ENCODE data around the gene ZNF407.

Gene ZNF407

GRCh38 chr18:75111760-75112159 lies 514.1 kb downstream of the ZNF407 start:
- H3K9ac ChIP-seq = no peak overlapping the region
- H3K9me3 ChIP-seq (replicated peaks in 1 of 11) = peaks cover 0 to 9% (median 0%) of the 10 kb centered on the region in 11 experiments; a peak in 5 of 22 replicates
- H3K27ac ChIP-seq = no peak overlapping the region
- no peaks in the 10 kb centered on the region; a peak in 1 of 20 replicates for H3K4me1 ChIP-seq
- H3K27me3 ChIP-seq = no peaks in the 10 kb centered on the region
- H3K36me3 ChIP-seq = no peaks in the 10 kb centered on the region
- no peak overlapping the region for H3K4me2 ChIP-seq
- H4K20me1 ChIP-seq = no peaks in the 10 kb centered on the region
- H3K4me3 ChIP-seq = no peak overlapping the region
- TF ChIP-seq Cebpa-rat (IDR thresholded peaks at IDR 0.05) = no peak

- no peak overlapping the region for H3K4me3 ChIP-seq
- H3K27me3 ChIP-seq = no peaks in the 10 kb centered on the region
- no peak overlapping the region for H3K9ac ChIP-seq
- H3K4me2 ChIP-seq = no peak overlapping the region
- no peak overlapping the region for H3K27ac ChIP-seq
- no peak for TF ChIP-seq Cebpa-rat (IDR thresholded peaks at IDR 0.05)
- no peaks in the 10 kb centered on the region for H3K36me3 ChIP-seq
- no peaks in the 10 kb centered on the region for H4K20me1 ChIP-seq
- no peaks in the 10 kb centered on the region; a peak in 1 of 20 replicates for H3K4me1 ChIP-seq
- H3K9me3 ChIP-seq (replicated peaks in 1 of 11) = peaks cover 0 to 9% (median 0%) of the 10 kb centered on the region in 11 experiments; a peak in 5 of 22 replicates
Measured at GRCh38 chr18:75112186-75113096, 514.8 kb downstream of the ZNF407 start.

- no peaks in the 10 kb centered on the region for H4K20me1 ChIP-seq
- H3K4me2 ChIP-seq = no peak overlapping the region
- no peak overlapping the region for H3K27ac ChIP-seq
- no peak for TF ChIP-seq Cebpa-rat (IDR thresholded peaks at IDR 0.05)
- no peak overlapping the region for H3K4me3 ChIP-seq
- no peak overlapping the region for H3K9ac ChIP-seq
- H3K27me3 ChIP-seq = no peaks in the 10 kb centered on the region
- no peaks in the 10 kb centered on the region; a peak in 1 of 20 replicates for H3K4me1 ChIP-seq
- peaks cover 0 to 9% (median 0%) of the 10 kb centered on the region in 11 experiments; a peak in 5 of 22 replicates for H3K9me3 ChIP-seq (replicated peaks in 1 of 11)
- H3K36me3 ChIP-seq = no peaks in the 10 kb centered on the region
Measured at GRCh38 chr18:75113455-75113854, 515.8 kb downstream of the ZNF407 start.

GRCh38 chr18:75114231-75114764 lies 516.6 kb downstream of the ZNF407 start:
- no peak overlapping the region for H3K4me2 ChIP-seq
- no peak overlapping the region for H3K9ac ChIP-seq
- no peaks in the 10 kb centered on the region; a peak in 1 of 20 replicates for H3K4me1 ChIP-seq
- no peaks in the 10 kb centered on the region for H4K20me1 ChIP-seq
- no peaks in the 10 kb centered on the region for H3K27me3 ChIP-seq
- H3K36me3 ChIP-seq = no peaks in the 10 kb centered on the region
- H3K9me3 ChIP-seq (replicated peaks in 1 of 11) = peaks cover 0 to 9% (median 0%) of the 10 kb centered on the region in 11 experiments; a peak in 5 of 22 replicates
- no peak overlapping the region for H3K4me3 ChIP-seq
- H3K27ac ChIP-seq = no peak overlapping the region
- no peak for TF ChIP-seq Cebpa-rat (IDR thresholded peaks at IDR 0.05)

Measured in BLaER1 treated with 17β-estradiol and CSF1 and Interleukin-3, amounts not matched to agents 10 nM and 100 nM (cell line).